IPS DF 6.9 (cell line): ENCODE measurements around the gene FKTN.
"Not testable (repeated sequence)": the region's sequence is repeated elsewhere in the genome, so short reads cannot be mapped to it uniquely, and the experiment has no call there.

Experiments used
- DNase-seq: peaks from one replicate; pipeline ENCODE4 v3.0.0-alpha.2; 2013; ENCODE audit warnings: low read depth, low spot score
- H3K27ac ChIP-seq: one replicate; pipeline ENCODE4 v1.5.1; 2013; ENCODE audit warnings: low read length, control low read depth
- H3K27me3 ChIP-seq: 2 replicates; pipeline ENCODE4 v1.6.1; 2013; ENCODE audit warnings: mild to moderate bottlenecking, low read length; ENCODE audit not compliant: control insufficient read depth, insufficient read depth
- H3K36me3 ChIP-seq: 2 replicates; pipeline ENCODE4 v1.6.1; 2013; ENCODE audit warnings: low read length; ENCODE audit not compliant: control insufficient read depth, insufficient read depth
- H3K4me1 ChIP-seq: 2 replicates; pipeline ENCODE4 v1.6.1; 2013; ENCODE audit warnings: low read length; ENCODE audit not compliant: control insufficient read depth, insufficient read depth
- H3K4me3 ChIP-seq: 2 replicates; pipeline ENCODE4 v1.5.1; 2013; ENCODE audit warnings: mild to moderate bottlenecking, low read length
- H3K9me3 ChIP-seq: 2 replicates; pipeline ENCODE4 v1.6.1; 2013; ENCODE audit warnings: low read length, inconsistent platforms; ENCODE audit not compliant: control insufficient read depth, insufficient read depth
- WGBS: extraction: QIAGEN DNeasy Blood & Tissue Kit; methylation state at CpG from one replicate; pipeline ENCODE4 v1.1.7; 2013; ENCODE audit warnings: mixed read lengths, missing lambda C conversion rate; ENCODE audit not compliant: insufficient read length, insufficient coverage; 5-methylcytosine and 5-hydroxymethylcytosine counted together

The FKTN gene

GRCh38 chr9:105535920-105536668 lies 21.8 kb upstream of the FKTN start:
- DNase-seq, result no peak
- 100% methylated on average over 2 of the region's 3 CpGs for WGBS
- H3K36me3 ChIP-seq, result no peaks in the 10 kb centered on the region; the same call in 1 of the 2 replicates
- no peaks in the 10 kb centered on the region for H3K4me1 ChIP-seq
- no peaks in the 10 kb centered on the region for H3K27me3 ChIP-seq
- H3K9me3 ChIP-seq, result no peaks in the 10 kb centered on the region
- no peak overlapping the region for H3K4me3 ChIP-seq
- no peak overlapping the region for H3K27ac ChIP-seq

DNA sequence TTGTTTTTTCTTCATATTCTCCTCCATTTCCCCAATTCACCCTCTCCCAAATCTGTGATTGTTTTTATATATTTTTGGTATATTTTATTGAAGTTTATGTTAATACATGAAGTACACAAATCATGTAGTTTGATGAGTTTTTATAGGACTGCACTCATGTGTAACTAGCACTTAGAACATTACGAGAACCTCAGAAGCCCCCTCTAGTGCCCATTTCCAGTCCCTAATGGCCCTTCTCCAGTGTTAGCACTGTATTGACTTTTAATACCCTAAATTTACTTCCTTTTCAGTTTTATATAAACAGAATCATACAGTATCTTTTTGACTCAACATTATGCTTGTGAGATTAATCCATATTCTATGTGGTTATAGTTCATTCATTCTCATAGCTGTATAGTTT lies 18.5 kb upstream of the FKTN start:
- no CpG with 5 or more reads among the region's 1 CpG for WGBS
- no peak for DNase-seq
- H3K27me3 ChIP-seq, result no peaks in the 10 kb centered on the region
- no peak overlapping the region for H3K27ac ChIP-seq
- no peak overlapping the region for H3K4me3 ChIP-seq
- no peaks in the 10 kb centered on the region for H3K9me3 ChIP-seq
- no peaks in the 10 kb centered on the region for H3K4me1 ChIP-seq
- H3K36me3 ChIP-seq, result no peaks in the 10 kb centered on the region; the same call in 1 of the 2 replicates

- WGBS, result no CpG with 5 or more reads among the region's 3 CpGs
- Histone ChIP-seq H3K4me3 (no peak overlapping the region), H3K27ac (no peak overlapping the region), H3K36me3 (no peaks in the 10 kb centered on the region), H3K27me3 (no peaks in the 10 kb centered on the region), H3K4me1 (no peaks in the 10 kb centered on the region), H3K9me3 (no peaks in the 10 kb centered on the region)
- DNase-seq, result no peak
Observed at GRCh38 chr9:105541838-105542237, 16.1 kb upstream of the FKTN start.

DNA sequence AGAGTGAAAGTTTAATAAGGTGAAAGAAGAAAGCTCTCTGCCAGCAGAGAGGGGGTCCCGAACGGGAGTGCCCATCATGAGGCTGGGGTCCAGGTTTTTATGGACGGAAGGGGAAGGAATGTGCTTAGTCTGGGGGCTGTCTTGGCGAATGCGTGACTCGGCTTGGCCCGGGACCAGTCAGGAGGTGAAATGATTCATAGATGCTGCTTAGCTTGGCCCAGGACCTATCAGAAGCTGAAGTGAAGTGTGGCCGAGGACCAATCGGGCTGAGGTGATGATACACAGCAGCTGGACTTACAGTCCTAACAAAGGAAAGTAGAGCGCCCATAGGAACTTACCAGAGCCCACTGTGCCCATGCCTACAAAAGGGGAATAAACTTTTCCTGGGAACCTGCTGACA lies 3.9 kb upstream of the FKTN start:
- H3K27ac ChIP-seq, result no peak overlapping the region
- H3K9me3 ChIP-seq, result no peaks in the 10 kb centered on the region
- H3K36me3 ChIP-seq, result no peaks in the 10 kb centered on the region
- H3K27me3 ChIP-seq, result no peaks in the 10 kb centered on the region
- no peak overlapping the region for H3K4me3 ChIP-seq
- no CpG with 5 or more reads among the region's 10 CpGs for WGBS
- peaks cover 2% of the 10 kb centered on the region; the same call in 1 of the 2 replicates for H3K4me1 ChIP-seq
- DNase-seq, result no peak

DNA sequence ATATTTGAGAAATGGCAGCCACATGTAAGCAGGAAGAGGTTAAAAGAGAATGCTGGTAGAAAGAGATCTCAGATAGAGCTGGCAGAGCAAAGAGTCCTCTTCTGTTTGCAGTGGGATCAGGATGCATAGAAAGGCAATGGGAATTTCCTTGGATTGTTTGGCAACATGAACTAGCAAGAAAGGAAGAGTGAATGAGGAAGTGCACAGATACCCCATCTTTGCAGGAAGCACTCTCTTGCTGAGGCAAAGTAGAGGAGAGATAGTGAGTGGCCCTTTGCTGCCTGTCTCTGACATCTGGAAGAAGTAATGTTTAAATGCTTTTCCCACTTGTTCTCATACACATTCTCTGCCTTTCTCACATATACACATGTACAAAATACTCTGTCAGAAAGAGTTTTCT lies 14.5 kb downstream of the FKTN start:
- H3K27me3 ChIP-seq, result no peaks in the 10 kb centered on the region
- H3K36me3 ChIP-seq, result no peaks in the 10 kb centered on the region
- DNase-seq, result no peak
- no peaks in the 10 kb centered on the region for H3K4me1 ChIP-seq
- H3K4me3 ChIP-seq, result no peak overlapping the region
- H3K9me3 ChIP-seq, result no peaks in the 10 kb centered on the region
- no peak overlapping the region for H3K27ac ChIP-seq

GRCh38 chr9:105579952-105580351 lies 22.0 kb downstream of the FKTN start:
- H3K9me3 ChIP-seq, DNase-seq, H3K27me3 ChIP-seq, H3K4me3 ChIP-seq, H3K27ac ChIP-seq, H3K36me3 ChIP-seq, H3K4me1 ChIP-seq: not testable (repeated sequence)
- WGBS, result no CpG with 5 or more reads among the region's 6 CpGs

GRCh38 chr9:105581550-105581949 lies 23.6 kb downstream of the FKTN start:
- no CpG with 5 or more reads among the region's 16 CpGs for WGBS
- H3K9me3 ChIP-seq, H3K36me3 ChIP-seq, H3K4me1 ChIP-seq, H3K27ac ChIP-seq, H3K27me3 ChIP-seq, DNase-seq: not testable (repeated sequence)
- H3K4me3 ChIP-seq, result 0 out of 2 replicates have a peak overlapping the region, but pooled peaks have one; percentile 17

GRCh38 chr9:105593145-105593544 lies 35.2 kb downstream of the FKTN start:
- Histone ChIP-seq H3K9me3 (no peaks in the 10 kb centered on the region), H3K36me3 (no peaks in the 10 kb centered on the region), H3K4me1 (no peaks in the 10 kb centered on the region), H3K4me3 (no peak overlapping the region), H3K27me3 (no peaks in the 10 kb centered on the region), H3K27ac (no peak overlapping the region)
- no CpG with 5 or more reads among the region's 3 CpGs for WGBS
- no peak for DNase-seq

GRCh38 chr9:105608721-105609598 lies 51.0 kb downstream of the FKTN start:
- DNase-seq, result no peak
- no CpG with 5 or more reads among the region's 6 CpGs for WGBS
- no peak overlapping the region for H3K4me3 ChIP-seq

DNA sequence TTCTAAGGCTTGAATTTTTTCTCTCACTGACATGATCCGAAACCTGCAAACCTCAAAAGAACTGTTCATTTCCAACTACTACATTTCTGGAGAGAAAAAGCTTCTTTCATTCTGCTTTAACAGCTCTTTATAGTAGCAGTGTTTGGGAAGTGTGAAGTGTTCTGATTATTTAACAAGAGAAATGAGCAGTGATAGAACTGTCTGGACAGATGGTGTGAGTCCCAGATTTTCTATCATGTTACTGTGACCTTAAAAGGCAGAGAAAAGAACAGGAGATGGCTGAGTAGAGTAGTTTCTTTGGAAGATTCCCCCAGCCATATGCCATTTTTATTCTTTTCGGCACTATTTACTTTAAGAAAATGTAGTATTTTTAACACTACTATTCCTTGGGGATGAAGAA lies 63.1 kb downstream of the FKTN start:
- H3K4me1 ChIP-seq, result no peaks in the 10 kb centered on the region
- H3K27me3 ChIP-seq, result no peaks in the 10 kb centered on the region
- H3K4me3 ChIP-seq, result no peak overlapping the region
- no peak for DNase-seq
- no peaks in the 10 kb centered on the region for H3K9me3 ChIP-seq
- H3K36me3 ChIP-seq, result no peaks in the 10 kb centered on the region
- H3K27ac ChIP-seq, result no peak overlapping the region
- no CpG with 5 or more reads among the region's 2 CpGs for WGBS

More at GRCh38 chr9:105608721-105609598, 51.0 kb downstream of the FKTN start:
- no peaks in the 10 kb centered on the region for H3K9me3 ChIP-seq
- H3K27me3 ChIP-seq, result no peaks in the 10 kb centered on the region
- no peaks in the 10 kb centered on the region for H3K4me1 ChIP-seq
- no peak overlapping the region for H3K27ac ChIP-seq
- H3K36me3 ChIP-seq, result no peaks in the 10 kb centered on the region
